Right forelimb (tissue), 1 donor: ENCODE measurements around the gene MANEA.
"Not testable (repeated sequence)": the region's sequence is repeated elsewhere in the genome, so short reads cannot be mapped to it uniquely, and the experiment has no call there.

ENCODE experiments used
- DNase-seq: peaks from one replicate; pipeline ENCODE4 v3.0.0-alpha.2; 2018

MANEA gene, protein sequence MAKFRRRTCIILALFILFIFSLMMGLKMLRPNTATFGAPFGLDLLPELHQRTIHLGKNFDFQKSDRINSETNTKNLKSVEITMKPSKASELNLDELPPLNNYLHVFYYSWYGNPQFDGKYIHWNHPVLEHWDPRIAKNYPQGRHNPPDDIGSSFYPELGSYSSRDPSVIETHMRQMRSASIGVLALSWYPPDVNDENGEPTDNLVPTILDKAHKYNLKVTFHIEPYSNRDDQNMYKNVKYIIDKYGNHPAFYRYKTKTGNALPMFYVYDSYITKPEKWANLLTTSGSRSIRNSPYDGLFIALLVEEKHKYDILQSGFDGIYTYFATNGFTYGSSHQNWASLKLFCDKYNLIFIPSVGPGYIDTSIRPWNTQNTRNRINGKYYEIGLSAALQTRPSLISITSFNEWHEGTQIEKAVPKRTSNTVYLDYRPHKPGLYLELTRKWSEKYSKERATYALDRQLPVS

DNA sequence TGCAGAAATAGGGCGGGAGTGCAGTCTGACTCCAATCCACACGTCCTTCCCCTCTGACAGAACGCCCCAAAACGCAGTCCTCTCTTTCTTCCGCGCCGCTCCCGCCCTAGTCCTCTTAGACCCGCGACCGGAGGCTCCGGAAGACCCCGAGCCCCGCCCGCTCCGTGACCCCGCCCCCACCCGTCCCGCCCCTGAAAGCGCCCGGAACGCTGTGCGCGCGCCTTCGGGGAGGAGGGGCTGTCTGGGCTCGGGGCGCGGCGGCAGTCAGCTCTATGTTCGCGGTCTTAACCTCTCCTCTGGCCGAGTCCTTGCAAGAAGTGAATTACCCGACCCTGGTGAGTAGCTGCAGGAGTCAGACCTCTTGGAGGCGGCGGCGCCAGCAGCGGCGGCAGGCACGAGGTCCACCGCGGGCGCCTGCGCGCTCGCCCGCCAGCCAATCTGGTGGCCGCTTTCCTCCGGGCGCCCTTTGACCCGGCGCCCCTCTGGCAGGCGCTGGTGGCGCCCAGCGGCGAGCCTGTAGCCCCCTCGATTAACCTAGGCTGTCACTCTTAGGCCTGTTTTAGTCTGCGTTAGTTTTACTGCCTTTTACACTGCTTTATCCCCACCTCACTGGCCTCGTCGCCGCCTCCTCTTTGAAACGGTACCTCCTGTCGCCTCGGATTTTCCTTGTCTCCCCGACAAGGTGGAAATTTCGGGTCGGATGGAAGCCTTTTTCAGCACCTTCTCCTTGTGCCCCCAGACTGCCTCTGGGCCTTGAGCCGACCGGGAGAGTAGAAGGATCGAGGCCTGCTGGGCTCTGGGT, at the start of gene MANEA:
MANEA (plus strand) TSS at position 232 of the 802 bp plus-strand sequence. CDS start 8,905 bp downstream, outside the sequence.
- peak; percentile 94 for DNase-seq

DNA sequence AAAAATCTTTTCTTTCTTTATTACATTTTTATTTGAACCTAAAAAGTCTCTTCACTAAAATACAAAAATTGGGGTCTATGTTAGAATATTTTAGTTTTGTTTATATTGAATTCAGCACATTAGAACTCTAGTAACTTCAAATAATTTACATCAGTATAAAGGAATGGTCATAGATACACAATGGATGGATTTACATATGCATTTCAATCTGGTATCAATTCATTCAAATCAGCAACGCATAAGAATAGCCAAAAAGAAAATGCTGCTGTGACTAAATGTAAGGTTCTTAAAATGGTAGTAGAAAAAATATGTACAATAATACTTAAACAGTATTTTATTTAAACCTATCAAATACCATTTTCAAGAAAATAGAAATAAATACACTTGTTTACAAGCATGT, 47.6 kb upstream of the MANEA start:
- DNase-seq: no peak

DNA sequence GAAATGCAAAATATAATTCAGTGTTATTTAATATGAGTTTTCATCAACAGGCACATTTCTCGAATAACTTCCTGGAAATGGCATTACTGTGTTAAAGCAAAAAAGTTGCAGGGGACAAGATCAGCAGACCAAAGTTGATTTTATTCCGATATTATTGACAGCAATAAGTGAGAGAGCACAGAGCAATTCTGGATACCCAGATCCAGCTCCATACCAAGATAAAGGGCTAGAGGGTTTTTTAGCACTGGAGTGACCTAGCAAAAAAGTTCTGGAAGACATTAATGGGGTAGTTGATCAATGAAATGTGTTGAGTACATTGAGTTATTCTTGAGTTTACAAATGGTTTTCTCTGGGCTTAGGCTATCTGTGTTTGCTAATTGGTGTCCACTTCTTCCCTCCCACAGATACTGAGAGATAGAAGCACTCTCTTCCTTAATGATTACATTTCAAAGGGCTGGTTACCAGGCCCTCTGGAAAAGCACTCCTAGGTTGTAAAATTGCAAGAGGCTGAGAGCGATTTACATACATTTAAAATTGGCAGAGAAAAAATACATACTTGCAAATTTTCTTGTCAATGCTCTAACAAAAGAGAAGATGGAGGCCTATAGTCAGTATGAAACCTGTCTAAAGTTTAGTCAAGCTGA, 47.0 kb upstream of the MANEA start:
- no peak for DNase-seq

DNA sequence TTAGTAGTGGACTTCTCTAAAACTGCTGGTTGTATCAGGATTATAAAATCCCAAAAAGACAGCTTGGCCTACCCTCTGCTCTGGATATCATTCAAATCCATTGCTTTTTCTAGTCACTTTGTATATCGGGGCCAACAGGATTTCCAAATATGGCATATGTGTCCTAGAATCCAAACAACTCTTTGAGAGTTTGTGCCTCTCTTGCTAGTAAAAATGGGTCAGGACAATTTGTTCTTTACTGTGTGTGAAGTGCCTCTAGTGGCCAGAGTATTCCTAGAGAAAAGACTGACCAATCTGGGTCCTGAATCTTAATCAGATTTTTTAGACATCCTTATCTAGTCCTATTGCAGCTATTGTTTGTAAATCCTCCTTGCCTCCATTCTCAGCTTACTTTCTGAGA, 33.5 kb upstream of the MANEA start:
- no peak for DNase-seq

DNA sequence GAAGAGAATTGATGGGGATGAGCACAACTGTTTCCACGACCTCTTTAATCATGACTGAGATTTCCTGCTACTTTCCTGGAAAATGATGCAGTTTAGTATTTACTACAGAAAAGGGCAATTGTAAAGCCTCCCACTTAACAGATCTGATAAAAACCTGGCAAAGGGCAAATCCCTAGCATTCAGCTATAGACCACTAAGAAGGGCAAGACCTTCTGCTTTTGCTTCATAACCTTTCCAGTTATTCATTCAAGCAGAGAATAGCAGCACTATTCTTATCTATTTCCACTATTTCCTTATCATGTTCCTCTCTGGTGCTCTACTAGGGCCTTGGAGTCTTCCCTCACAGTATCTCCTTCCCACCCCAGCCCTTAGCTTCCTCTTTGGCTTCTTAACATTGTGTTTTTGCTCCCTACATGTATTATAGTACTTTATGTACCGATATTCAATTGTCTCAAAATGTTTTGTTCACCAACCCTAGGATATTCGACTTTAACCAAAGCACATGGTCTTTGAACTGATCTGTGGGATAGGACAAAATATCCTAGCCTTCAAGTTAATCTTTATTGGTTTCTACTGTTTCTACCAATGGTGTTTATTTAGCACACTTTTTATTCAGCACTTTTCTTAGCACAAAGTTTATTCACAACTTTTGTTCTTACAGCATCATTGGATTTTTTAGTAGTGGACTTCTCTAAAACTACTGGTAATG, 32.7 kb upstream of the MANEA start:
- no peak for DNase-seq

DNA sequence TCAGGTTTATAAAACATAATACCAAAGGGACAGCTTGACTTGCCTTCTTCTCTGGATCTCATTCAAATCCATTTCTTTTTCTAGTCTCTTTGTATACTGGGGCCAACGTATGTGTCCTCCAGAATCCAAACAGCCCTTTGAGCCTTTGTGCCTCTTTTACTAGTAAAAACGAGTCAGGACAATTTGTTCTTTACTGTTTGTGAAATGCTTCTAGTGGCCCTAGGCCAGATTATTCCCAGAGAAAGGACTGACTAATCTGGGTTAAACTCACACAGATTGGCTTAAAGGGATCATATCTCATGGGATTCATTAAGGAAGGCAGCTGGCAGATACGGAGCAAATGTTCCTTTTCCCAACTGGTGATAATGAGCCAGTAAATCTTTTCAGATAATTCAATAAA, 32.1 kb upstream of the MANEA start:
- no peak for DNase-seq

DNA sequence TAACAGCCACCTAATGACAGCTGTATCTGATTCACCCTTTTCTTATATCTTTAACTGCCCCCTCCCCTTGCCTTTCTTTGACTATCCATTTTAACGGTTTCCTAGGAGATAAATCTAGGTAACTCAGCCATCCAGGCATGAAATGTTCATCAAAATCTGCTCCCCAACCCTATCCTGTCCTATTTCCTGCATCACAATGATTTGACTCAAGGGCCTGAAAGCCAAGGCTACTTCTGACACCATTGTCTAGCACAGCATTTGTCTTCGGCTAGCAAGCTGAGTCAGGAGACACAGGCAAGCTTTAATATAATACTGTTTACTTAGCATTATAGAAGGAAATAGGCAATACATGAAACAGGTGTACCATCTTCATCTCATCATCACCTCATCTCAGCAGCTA, 31.6 kb upstream of the MANEA start:
- DNase-seq: no peak

DNA sequence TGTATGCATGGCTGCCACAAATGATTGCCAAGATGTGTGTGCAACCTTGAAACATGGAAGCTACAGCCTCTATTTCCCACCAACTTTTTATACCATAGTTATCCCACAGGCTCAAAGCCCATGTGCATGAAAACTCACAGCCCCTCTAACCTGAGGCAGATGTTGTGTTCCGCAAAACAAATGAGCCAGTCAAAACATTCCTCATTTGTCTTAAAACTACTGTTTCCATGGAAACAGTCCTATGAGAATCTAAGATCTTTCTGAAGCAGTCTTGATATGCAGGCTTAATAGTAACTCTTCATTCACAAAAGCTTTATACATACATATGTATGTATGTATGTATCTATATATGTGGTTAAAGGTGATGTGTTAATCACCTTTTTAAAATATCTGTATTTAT, 31.2 kb upstream of the MANEA start:
- no peak for DNase-seq

DNA sequence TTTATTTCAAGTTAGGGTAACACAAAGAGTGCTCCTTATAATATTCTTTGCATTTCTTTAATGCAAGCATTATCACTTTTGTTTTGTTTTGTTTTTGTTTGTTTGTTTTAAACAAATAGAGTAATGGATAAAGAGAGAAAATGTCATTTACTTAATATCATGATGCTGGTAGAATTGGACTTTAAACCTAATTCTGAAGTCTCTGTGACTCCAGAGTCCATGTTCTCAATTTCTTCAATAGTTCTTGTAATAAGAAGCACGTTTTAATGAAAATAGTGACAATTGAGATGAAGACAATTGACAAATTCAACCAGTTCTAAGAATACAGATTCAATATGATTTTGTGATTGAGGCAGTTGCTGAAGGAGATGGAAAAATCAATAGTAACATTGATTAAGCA, 30.3 kb upstream of the MANEA start:
- no peak for DNase-seq

DNA sequence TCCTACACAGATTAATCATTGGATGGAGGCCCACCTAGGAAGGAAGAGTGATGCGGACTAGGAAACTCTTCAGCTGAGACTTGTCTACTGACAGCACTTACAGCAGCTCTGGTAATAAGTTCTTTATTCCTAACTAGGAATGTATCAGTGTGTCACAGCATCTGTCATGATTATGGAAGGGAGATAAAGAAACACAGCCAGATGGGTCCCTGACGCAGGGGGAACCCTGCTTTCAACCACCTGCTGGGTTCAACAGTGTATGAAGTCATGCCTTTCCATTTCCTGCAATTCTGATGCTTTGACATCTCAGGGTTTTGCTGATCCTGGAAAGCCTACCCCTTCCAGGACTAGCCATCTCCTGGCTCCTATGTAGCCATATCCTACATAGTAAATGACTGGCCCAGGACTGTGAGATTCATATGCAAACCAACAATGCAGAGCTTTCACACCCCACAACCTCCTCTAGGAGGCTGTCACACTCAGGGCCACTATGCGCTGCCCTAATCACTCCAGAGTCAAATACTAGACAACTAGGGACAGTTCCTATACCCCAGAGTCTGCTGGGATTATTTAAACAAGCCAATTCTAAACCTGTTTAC, 29.0 kb upstream of the MANEA start:
- no peak for DNase-seq

DNA sequence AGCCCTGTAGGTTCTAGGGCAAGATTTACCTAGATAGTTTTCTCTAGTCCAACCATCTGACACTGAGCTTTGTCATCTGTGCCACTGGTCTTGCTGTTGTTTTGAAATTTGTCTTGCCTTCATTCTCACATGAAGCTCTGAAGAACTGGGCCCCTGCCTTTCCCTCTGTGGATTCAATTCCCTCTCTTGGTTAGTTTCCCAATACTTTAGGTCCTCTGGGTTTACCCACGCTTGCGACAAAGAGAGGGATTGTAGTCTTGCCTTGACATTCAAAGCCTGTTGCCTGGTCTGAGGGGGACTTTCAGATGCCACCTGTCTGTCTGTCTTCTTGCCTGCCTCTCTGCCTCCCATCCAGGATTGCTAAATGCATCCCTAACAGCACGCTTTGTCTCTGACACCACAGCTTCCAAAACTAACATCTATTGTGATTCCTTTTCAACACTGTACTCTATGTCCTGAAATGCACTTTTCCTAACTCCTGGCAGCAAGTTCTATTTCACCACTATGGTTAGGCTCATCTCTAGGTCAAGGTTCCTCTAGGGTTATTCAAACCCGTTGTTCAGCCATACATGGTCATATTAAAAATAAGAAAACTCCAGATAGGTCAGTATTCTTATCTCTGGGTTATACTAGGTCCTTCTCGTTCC, 25.5 kb upstream of the MANEA start:
- DNase-seq: no peak

DNA sequence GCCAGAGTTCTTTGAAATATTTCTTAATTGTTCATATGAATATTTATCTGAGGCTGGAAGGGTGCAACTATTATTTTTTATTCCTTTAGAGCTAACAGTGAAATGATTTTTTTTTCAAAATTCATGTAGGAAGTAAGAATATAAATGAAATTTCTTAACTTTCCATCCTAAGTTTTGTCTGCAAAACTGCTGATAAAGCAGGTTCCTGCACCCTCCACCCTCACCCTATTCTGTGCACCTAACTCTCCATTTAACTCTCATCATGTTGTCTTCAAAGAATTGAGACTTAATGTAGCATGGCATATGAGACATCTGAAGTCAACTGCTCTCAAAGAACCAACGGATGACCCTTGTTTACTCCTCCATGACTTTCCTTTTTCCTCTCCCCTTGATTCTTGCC, 23.5 kb upstream of the MANEA start:
- DNase-seq: no peak

DNA sequence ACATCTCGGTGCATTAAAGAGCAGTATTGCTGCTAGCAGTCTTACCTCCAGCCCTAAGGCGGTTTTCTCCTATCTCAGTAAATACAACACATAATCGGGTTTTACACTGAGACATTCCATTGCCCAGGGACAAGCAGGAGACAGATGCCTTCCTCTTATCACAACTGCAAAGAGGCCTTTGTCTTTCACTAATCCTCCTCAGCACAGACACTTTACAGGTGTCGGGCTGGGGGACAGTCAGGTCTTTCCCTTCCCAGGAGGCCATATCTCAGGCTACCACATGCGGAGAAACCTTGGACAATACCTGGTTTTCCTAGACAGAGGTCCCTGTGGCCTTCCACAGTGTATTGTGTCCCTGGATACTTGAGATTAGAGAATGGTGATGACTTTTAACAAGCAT, 16.4 kb upstream of the MANEA start:
- DNase-seq: not testable (repeated sequence)

DNA sequence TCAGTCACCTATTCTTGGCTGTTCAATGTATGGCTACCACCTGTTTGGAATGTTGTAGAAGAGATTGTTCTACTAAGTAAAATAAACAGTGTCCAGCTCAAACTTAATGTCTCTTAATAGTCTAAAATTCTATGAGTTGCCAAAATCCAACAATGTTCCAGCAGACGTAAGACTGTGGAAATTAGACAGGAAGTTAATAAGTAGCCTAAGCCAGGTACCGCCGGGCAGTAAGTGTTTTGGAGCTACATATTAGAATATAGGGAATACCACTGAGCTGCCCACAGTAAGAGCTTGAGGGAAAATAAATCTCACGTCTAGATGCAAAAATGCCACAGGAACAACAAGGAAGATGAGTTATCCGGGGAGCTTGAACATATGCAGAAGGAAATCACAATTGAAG, 7.8 kb upstream of the MANEA start:
- no peak for DNase-seq

DNA sequence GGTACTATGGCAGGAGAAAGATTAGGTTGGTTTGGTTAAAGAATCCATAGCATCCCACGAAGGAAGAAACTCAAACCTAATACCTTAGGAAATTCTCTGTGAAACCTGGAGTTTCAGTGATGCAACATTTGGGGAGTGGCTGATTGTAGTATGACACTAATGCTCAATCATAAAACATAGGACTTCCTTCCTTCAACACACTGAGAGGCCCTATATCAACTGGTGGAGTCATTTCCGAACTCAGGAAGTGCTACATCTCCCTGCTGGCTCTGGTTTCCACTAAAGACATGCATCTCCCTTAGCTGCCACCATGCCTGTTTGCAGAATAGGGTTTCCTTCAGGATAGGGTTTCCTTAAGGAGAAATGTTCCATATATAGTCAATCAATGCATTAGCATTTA, 5.2 kb upstream of the MANEA start:
- no peak for DNase-seq

DNA sequence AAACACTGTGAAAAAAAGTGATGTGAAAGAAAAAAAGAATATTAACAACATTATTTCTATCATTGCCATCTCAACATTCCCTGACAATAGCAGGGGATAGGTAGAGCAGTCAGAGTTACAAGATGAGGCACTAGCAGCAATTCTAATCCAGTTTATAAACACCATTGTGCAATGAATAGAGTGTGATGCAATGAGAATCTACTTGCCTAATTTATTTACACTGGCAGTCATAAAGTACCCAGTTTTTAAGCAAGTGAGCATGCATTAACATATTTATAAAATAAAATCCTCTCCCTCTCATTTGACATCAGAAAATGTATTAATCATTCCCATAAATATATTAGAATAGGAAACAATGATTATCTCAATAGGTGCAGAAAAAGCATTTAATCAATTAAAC, 2.5 kb upstream of the MANEA start:
- DNase-seq: no peak

DNA sequence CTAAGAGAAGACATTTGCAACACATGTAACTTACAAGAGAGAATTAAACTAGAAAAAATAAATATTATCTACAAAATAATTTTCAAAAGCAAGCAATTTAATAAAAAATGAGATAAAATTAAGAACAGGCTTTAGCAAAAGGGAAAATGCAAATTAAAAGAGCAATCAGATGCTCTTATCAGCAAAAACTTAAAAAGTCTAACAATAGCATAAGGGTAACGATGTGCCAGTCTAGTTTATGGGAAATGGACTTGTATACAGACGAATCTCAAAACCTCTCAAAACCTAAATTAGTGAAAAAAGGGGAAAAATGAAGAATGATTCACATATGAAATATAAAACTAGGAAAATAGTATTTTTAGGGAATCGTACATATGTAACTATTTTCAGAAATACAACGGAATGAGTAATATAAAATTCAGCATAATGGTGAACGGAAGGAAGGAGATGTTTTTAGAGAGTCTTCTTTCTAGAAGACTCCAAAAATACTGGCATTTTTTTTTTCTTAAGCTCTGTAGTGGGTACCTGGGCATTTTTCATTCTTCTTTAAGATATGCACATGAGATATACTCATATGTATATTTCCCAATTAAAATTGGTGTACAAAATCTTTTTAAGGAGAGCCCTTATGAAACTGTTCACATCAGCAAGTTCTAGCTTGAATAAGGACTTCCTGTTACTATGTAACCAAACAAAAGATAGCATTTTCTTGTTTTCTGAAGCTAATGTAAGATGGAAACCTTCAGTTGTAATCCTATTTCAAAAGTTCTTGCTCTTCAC, 927 bp upstream of the MANEA start:
- no peak for DNase-seq

DNA sequence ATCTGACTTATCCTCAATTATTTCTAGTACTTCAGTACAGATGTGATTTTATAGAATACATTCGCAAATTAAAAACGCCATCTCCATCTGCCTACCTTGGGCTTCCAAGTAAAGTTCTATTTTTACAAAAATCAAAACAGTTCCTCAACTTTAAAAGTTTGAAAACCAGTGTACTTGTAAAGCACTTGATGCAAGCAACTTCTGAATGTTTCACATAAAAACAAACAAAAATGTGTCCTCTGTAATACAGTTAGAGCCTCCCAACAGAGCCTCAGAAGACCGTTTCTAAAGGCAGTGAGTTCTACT, 384 bp upstream of the MANEA start:
- no peak for DNase-seq

DNA sequence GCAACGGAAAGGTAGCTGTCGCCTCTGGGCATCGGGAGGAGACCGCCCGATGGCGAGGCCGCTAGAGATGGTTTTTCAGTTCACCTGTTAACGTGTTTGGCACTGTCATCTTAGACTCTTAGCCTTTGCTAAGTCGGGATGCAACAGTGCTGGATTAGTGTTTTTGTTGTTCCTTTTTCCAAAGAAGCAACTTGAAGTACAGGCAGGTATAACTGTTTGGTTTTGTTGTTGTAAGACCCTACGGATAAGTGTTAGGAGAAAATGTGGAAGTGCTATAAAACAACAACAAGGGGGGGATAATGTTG, 723 bp downstream of the MANEA start:
- no peak for DNase-seq

DNA sequence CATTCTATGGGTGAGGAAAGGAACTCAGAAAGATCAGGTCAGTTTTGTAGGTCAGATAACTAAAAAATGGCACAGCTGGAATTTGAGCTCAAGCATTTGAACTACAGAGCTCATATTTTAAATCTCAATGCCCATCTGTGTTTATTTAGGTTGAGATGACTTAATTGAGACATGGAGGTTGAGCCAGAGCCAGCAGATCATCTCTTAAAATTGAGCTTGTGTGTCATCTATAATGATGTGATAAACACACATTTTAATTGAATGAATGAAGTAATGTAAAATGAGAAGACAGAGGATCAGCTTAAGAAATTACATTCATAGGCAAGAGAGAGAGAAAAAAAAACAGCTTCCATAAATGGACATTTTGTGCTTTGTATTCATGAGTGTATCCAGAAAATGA, 3.7 kb downstream of the MANEA start:
- DNase-seq: no peak

DNA sequence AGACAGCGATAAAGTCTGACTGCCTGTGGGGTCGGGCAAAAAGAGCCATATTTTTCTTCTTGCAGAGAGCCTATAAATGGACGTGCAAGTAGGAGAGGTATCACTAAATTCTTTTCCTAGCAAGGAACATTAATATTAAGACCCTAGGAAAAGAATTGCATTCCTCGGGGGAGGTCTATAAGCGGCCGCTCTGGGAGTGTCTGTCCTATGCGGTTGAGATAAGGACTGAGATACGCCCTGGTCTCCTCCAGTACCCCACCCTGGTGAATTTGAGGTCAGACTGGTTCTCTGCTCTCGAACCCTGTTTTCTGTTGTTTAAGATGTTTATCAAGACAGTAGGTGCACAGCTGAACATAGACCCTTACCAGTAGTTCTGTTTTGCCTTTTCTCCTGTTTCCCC, 6.9 kb downstream of the MANEA start:
- DNase-seq: not testable (repeated sequence)

DNA sequence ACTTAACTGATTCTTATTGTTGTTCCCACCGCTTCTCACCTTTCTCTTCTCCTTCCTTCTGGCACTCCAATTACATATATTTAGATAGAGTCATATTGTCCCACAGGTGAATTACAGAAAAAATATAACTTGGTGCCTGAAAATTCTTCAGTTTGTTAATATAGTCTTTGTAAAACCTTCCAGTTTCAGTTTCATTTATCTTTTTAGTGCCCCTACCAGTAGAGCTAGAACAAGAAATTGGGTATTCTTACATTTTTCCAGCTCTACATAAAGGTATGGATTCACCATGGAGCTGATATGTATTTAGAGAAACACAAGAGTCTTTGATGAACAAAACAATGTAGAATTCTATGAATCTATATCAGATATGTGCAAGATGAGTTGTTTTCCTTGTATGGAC, 10.7 kb downstream of the MANEA start:
- DNase-seq: no peak
